ENCODE results near the gene ZNF385D.

DNA sequence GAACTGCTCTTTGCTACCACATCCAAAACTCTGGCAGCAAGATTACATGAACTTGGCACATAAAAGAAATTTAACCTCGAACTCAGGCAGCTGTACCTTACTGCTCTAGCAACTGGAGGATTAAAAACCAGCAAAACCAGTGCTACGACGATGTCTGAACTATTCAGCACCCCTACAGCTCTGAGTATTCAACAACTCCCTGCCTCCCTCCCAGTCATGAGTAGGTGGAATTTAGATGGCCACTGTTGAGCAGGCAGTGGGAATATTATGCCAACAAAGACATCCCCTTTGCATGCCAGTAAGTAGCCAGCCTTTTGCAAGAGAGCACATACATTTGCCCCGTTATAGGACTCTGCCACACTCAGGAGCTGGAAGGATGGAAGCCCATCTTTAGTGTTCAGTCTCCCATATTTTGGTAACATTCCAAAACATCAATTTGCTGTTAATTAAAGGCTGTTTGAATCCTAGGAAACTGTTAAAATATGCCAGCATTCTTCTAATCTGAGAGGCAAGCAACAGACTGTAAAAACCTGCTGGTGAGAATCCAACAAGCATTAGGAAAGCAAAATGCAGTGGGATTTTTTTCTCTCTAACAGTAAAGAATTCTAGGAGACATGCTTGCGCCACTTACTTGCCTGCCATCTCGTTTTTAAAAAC lies 85.4 kb downstream of the ZNF385D start:
- no peak for TF ChIP-seq EP300 (IDR thresholded peaks at IDR 0.05; ENCODE audit: borderline replicate concordance in 1 of 2, low read depth in 1 of 2, low read length in 1 of 2)
- no peak for TF ChIP-seq CTCF (IDR thresholded peaks at IDR 0.05)
- TF ChIP-seq, protein P1, sequence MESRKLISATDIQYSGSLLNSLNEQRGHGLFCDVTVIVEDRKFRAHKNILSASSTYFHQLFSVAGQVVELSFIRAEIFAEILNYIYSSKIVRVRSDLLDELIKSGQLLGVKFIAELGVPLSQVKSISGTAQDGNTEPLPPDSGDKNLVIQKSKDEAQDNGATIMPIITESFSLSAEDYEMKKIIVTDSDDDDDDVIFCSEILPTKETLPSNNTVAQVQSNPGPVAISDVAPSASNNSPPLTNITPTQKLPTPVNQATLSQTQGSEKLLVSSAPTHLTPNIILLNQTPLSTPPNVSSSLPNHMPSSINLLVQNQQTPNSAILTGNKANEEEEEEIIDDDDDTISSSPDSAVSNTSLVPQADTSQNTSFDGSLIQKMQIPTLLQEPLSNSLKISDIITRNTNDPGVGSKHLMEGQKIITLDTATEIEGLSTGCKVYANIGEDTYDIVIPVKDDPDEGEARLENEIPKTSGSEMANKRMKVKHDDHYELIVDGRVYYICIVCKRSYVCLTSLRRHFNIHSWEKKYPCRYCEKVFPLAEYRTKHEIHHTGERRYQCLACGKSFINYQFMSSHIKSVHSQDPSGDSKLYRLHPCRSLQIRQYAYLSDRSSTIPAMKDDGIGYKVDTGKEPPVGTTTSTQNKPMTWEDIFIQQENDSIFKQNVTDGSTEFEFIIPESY (IDR thresholded peaks at IDR 0.05; ENCODE audit: borderline replicate concordance, low read depth) = no peak
- no peak for TF ChIP-seq TAF1 (IDR thresholded peaks at IDR 0.05; ENCODE audit: borderline replicate concordance, low read depth, low read length)

Data from SK-N-SH (cell line).